HTERT RPE-1 (cell line): Measurements from ENCODE around the gene TMEM229A.
"Not testable (repeated sequence)": the region's sequence is repeated elsewhere in the genome, so short reads cannot be mapped to it uniquely, and the experiment has no call there.

ENCODE experiments used
- in situ Hi-C: fragments of 300-500 bp; cut with MboI; formaldehyde crosslinking; loops from 4 replicates; pipeline ENCODE4 v1.14.3; 2020; ENCODE audit warnings: low sequenced_read_pairs

The TMEM229A gene

DNA sequence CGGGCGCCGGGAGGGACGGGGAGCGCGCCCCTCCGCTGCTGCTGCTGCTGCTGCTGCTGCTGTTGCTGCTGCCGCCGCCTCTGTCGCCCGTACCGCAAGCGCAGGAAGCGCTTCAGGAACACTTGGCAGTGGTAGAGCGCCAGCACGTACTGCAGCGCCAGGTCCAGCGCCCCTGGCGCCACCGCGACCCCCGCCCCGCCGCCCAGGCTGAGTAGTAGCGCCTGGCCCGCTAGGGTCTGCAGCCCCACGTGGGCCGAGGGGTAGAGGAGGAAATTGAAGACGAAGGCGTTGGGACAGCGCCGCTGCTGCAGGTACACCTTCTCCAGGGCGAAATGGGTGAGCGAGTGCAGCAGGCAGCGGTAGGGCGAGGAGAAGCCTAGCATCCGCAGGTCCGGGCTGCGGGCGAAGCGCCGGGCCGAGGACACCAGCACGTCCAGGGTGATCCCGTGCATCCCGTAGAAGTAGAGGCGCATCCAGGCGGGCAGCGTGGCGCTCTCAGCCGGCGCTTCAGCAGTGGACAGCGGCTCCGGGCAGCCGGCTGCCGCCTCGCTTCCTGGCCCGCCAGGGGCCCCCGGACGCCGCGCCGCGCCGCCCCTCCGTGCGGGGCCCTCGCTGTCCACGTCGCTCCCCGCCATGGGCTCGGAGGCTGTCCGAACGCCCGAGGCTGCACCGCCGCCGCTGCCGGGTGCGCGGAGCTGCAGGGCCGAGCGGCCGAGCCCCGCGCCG, at the start of gene TMEM229A:
Gene TMEM229A (minus strand): TSS at position 699 of the 726 bp plus-strand sequence. CDS start 64 bp downstream, at position 635.
- in situ Hi-C loops, result no loop called here

DNA sequence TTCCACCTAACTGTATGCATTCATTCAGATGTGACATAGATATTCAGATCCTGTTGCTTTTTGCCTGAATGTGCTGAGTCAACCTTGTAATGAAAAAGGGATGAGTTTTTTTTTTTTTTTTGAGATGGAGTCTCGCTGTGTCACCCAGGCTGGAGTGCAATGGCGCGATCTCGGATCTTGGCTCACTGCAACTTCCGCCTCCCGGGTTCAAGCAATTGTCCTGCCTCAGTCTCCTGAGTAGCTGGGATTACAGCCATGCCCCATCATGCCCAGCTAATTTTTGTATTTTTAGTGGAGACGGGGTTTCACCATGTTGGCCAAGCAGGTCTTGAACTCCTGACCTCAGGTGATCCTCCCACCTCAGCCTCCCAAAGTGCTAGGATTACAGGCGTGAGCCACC, 49.4 kb upstream of the TMEM229A start:
- in situ Hi-C loops, result not testable (repeated sequence)

DNA sequence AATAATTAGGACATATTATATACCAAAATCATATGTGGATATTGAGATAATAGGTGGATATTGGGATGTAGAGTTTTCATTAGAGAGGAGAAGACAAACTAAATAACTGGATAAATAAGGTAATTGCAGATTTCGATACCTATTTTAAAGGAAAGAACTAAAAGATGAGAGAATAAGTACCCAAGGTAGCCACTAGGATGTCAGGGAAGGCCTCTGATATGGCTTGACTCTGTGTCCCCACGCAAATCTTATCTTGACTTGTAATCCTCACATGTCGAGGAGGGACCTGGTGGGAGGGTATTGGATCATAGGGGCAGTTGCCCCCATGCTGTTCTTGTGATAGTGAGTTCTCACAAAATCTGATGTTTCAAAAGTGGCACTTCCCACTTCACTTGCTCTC, 44.7 kb upstream of the TMEM229A start:
- in situ Hi-C loops, result no loop called here

DNA sequence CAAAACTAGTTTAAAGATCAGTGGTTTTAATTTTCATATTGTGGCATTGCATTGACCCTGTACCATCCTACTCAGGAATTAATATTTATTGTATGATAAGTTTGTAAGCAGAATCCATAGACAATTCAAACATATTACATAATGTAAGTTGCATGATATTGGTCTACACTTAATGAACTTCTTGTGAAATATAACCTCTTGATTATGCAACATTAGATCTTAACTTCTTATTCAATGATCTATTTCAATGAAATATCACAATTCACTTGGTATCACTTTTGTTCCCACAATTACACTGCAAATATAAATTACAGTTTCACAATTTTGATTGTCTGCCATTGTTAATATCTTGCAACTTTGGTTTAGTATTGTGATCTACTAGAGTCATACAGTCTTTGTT, 44.0 kb upstream of the TMEM229A start:
- in situ Hi-C loops, result no loop called here

DNA sequence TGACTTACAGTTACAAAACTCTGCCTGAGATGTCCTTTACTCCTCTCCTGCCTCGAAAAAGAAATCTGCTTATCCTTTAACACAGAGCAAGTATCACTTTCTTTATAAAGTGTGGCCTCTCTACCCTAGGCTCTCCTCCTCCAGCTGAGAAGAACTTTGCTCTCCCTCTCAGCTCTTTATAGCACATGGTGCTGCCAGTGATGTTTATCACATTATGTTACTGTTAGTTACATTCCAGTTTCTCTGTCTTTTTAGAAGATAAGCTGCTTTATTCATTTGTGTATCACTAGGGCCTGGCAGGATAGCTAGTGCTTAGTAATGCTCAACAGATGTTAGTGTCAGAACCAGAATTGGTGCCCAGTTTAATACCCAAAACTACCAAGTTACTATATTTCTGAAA, 41.1 kb upstream of the TMEM229A start:
- in situ Hi-C loops, result no loop called here

DNA sequence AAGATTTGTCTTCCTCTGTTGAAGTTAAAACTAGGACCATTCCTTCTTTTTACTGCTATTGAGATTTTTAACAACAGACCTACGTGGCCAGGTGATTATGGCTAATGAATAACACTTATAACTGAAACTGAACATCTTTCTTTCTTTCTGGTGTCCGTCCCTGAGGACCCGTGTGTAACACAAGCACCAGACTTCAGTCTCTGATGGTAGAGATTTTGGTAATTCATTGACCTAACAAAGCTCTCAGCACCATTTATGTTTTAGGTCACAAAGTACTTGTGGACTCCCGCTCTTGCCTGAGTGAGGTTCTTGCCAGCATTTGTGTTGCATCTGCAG, 40.4 kb upstream of the TMEM229A start:
- in situ Hi-C loops, result no loop called here

DNA sequence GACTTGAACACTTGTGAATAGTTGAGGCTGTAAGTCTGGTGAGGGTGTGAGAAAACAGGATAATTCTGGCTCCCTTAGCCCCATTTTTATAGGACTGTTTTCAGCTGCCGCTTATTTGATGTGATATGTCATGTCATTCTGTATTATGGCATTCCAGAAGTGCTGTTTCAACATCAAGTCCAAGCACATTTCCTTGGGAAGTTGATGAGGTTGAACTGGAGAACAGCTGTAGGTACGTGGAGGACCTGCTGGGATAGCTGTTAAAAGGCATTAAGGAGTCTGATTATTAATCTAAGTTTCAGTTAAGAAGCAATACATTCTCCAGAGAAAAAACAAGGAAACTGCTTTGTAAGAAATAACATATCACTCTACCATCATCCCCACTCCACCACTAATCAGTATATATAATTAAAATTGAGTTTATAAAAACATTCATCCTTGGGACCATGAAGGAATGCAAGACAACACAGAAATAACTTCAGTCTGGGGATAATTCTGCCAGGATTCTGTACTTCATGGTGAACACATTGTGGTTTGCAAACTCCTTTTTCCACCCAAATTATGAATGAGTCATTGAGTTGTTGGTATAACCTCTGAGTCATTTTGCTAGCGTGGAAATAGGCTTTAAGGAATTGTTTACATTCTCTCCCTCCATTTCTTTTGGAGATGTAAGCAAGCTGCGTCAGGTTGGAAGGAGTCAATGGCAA, 39.9 kb upstream of the TMEM229A start:
- in situ Hi-C loops, result no loop called here

DNA sequence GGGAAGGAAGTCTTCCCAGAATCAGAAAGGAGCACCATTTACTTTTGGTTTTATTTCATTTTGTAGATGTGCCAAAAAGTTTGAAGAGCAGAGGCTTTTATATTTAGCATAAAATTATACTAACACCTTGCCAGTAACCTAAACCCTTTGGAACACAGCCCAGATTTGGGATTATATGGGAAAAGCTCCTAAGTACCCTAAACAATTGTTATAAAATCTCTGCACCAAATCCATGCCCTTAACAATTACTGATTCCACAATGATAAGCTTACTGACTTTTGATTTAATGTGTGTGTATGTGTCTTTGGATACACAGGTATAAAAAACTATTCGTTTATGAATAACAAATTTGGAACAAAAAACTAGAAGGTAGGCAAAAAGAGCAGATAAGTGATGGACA, 39.0 kb upstream of the TMEM229A start:
- in situ Hi-C loops, result no loop called here

DNA sequence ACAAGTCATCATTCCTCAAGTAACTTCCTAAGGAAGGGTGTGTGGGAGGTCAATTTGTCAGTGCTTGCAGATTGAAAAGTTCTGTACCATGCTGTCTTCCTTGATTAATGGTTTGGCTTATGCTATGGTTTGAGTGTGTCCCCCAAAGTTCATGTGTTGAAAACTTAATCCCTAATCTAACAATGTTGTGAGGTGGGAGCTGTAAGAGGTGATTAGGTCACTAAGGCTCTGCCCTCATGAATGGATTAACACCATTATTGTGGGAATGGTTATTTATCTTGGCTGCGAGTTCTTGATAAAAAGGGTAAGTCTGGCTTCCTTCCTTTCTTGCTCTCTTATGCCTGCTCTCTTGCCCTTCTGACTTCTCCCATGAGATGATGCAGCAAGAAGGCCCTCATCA, 29.3 kb upstream of the TMEM229A start:
- in situ Hi-C loops, result no loop called here

DNA sequence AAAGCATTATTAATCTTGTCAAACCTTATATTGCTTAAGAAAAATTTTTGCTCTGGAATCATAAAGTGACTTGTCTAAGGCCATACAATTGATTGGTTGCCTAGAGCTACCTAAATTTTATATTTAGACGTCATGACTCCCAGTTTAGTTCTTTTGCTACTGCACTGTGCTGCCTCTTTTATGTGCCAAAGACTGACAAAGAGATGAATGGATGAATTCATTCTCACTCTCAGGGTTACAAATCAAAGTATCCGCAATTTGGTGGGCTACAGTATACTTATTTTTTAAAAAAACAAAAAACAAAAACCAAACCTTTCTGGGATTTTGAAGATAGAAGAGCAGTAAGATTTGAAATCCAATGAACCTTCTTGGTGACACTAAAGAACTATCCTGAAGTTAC, 27.7 kb upstream of the TMEM229A start:
- in situ Hi-C loops, result no loop called here

DNA sequence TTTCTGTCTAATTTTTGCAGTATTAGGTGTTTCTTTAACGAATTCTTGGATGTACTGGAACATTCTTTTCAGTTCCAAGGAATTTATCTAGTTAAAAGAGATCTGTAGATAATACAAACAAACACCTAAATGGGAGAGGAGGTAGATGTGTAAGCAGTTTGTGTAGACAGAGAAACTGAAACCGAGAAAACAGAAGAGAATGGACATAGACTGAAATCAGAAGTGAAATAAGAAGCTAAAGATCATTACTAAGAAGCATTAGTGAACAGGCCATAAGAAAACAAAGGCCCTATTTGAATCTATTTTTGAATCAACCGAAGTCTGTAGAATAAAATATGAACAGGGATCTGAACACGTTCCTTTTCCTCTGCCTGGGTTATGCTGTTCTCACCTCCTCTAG, 26.5 kb upstream of the TMEM229A start:
- in situ Hi-C loops, result no loop called here

DNA sequence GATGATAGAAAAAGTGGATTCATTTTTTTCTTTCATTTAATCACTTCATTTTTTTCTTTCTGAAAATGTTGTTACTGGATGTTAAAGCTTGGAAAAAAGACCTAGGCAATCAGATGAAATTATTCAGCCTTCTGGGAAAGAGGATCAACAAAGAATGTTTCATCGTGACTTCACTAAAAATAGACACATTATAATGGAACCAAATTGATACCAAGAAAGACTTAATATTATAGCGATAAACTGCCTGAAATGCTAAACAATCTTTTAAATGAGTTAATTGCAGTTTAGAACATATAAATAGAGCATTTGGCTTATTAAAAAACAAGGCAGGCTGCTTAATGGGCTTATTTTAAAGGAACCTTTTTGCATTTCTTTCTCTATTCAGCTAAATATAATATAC, 25.6 kb upstream of the TMEM229A start:
- in situ Hi-C loops, result no loop called here

DNA sequence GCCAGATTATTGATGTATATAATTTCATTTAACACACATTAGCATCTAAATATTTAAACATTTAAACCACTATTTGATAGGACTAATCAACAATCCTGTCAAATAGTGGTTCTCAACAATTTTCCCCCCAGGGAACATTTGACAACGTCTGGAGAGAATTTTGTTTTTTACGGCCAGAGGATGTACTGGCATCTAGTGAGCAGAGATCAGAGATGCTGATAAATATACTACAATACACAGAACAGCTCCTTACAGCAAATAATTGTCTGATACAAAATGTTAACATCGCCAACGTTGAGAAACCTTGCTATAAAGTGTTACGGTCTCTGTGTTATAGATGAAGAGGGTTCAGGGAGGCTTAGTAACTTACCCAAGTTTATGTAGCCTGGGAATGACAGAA, 25.0 kb upstream of the TMEM229A start:
- in situ Hi-C loops, result no loop called here

DNA sequence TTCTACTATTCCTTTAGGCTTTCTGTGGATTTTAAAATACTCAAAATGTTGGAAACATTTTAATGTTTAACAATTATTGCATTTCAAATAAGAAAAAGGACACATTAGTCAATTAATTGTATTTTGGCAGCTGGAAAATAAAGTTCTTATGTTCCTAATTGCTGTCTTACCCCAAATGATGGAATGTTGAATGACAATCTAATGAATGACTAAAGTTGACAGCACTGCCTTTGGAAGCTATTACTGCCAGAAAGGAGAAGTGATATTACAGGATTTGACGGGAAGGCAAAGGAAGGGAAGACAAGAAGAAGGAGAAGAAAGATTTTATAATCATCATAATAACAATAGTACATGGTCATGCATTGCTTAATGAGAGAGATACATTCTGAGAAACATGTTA, 23.4 kb upstream of the TMEM229A start:
- in situ Hi-C loops, result no loop called here

DNA sequence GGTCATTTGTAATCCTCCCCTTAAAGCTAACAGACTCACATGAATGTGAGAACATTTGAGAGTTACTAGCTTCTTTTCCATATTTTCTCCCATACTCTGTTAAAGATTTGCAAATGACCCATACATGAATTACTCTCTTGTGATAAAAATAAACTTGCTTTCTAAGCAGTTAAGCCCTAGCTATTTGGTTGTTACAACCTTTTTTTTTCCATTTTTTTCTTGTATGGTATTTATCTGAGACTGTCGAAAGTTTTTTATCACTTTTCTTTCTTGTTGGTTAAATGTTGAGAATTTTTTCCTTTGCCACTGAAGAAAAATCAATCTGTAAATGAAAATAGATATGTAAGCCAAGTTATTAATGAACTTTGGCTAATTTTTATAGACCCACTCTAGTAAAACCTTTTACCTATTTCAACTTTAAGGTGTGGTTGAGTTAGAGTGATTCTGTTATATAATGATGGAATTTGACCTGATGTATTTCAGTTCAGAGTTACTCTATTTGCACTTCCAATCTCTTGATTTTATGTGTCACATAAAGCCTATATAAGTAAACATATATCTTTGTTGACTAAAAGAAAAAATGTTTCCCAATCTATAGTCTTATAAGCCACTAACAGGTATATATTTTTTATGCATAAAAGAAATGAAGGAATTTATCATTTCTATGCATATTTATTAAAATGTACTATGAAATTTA, 19.0 kb upstream of the TMEM229A start:
- in situ Hi-C loops, result no loop called here

DNA sequence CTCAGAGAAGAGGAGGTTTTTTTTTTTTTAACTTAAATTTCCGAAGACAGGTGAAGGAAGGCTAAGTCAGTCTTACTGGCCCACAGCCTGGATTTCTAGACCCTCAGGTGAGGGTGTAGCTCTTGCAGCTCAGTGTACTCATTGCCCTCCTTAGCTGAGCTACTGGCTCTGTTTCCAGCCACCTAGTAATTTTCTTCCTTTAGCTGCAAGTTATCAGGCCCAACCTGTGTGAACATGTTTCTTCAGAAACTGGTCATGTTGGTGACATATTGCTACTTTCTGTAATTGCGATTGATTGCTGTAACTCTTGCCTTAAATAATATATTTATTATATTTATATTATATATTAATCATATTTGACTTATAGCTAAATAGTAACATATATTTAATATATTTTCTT, 10.0 kb upstream of the TMEM229A start:
- in situ Hi-C loops, result no loop called here

DNA sequence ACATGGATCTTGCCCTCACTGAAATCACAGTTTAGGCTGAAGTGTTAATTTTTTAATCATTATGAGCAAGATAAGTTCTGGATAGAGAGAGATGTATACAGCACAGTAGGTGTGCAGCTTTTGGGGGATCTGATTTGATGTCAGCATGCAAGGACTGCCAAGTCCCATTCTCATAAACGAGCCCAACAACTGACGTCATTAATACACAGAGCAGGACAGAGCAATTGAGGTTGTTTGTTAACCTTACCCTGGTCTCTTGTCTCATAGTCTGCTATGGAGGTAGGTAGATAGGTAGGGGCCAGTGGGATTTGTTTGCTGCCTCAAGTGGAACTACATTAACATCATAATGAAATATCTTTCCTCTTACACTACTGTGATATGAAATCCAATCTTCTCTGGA, 8.6 kb upstream of the TMEM229A start:
- in situ Hi-C loops, result no loop called here

DNA sequence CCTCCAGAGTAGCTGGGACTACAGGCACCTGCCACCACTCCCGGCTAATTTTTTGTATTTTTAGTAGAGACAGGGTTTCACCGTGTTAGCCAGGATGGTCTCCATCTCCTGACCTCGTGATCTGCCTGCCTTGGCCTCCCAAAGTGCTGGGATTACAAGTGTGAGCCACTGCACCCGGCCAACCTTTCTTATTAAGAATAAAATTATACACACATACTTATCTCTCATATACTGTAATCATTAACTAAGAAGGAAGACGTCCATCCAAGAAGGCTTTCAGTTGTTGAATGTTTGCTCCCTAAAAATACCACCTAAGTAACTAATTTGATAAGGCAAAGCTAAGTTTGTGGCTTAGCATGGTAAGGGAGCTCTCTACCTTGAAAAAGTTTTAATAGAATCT, 5.0 kb upstream of the TMEM229A start:
- in situ Hi-C loops, result not testable (repeated sequence)

DNA sequence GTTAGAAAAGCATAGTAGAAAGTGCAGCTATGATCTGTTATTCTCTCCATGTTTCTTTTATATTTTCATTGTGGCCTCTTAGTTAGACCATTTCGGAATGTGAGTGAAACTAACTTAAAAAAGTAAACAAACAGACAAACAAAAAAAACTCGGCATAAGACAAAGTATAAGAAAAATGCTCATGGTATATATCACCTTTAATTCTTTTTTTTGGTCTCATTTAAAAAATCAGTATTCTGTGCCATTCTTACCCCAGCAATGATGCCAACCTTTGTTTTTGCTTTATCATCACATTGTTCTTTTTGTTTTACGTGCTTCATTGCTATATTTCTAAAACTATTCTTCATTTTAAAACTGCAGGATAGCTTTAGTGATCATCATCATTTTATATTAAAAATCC, 2.8 kb upstream of the TMEM229A start:
- in situ Hi-C loops, result no loop called here

DNA sequence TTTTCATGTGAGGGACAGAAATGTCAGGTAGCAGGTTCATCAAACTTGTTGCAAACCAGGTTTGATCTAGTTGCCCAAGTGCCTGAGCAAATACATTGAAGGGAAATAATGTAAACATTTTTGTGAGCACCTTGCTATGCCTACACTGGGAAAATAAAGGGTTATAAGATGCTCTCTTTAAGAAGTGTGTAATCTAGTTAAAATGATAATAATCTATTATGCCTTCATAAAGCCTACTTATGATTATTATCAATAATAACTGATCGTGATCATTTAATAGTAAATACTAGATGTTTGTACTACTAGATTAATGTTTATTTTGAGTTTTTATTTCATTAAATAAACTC, 1.9 kb upstream of the TMEM229A start:
- in situ Hi-C loops, result no loop called here

DNA sequence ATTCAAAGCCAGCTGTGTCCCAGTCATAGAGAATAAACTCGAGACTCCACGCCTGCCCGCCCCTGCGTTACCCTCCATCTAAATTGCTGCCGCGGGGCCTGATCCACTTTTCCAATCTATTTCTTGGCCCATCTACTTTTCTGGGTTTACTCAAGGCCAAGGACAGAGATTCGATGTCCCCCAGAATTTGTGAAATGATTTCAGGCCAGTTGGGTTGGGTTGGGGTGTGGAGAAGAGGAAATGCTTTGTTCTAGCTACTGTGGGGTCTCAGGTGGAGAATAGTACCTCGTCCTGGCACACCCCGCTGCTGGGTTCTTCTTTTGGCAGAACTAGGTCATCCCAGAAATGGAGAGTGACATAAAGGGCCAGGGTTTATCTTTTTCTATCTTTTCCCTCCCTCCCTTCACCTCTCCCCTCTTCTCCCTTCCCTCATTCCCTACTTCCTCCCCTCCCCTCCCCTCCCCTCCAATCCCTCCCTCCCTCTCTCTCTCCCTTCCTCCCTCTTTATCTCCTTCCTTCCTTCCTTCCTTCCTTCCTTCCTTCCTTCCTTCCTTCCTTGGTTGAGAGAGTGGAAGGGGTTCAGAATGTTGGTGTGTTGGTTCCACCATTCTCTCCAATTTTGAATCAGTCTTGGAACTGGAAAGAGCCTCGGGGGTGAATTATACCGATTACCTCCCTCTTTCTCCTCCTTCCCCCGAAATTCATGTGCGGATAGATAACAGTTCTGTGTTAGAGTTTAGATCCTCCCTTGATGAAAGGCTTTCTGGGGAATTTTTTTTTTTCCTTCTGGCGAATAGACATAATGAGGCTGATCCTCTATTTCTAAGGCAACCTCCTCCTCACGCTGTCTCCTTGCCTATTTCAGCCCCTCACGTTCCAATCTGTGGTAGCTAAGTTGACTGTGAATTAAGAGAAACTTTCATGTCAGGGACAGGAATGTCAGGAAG, 1.2 kb upstream of the TMEM229A start:
- in situ Hi-C loops, result no loop called here
